K562 (cell line): ENCODE measurements around the gene IL4I1. TPM values are rescaled to one million over a fixed set of nuclear protein-coding genes. Genes with fewer than 3 reads are reported as not detected.

Experiments used
- ATAC-seq: fragments of 200-7000 bp; cut with Tn5 transposase; 3 replicates; pipeline ENCODE4 v1.9.1; 2020; ENCODE audit warnings: moderate library complexity
- BruUV-seq: library from RNA; stranded (reverse); fragments of 400-500 nt; replicated peaks from 2 replicates; lab custom pipeline; 2021; lab: Mats Ljungman, UMichigan
- CTCF ChIA-PET: fragments of 300-600 bp; formaldehyde crosslinking; extraction: SDS; loops from one replicate; lab custom pipeline; 2021; ENCODE audit warnings: low intra/inter-chr PET ratio; lab: Yijun Ruan, JAX
- POLR2A ChIA-PET: fragments of 300-600, 350-650 bp; sonication (Branson Sonifier 250); formaldehyde crosslinking; extraction: SDS; loops from one replicate; lab custom pipeline; 2021; ENCODE audit warnings: antibody characterized with exemption, inconsistent platforms; lab: Yijun Ruan, JAX
- DNase-seq, 4 experiments: peaks; one replicate each; pipeline versions ENCODE4 v3.0.0 to v3.0.0-alpha.2; 2011 to 2018; ENCODE audit warnings: low spot score in 3 of 4, mixed read lengths in 3 of 4; ENCODE audit errors: extremely low read depth in 1 of 4
- FAIRE-seq: peaks from 2 replicates; lab custom pipeline; 2011; peaks lifted over from hg19 to GRCh38; lab: Jason Lieb, UNC
- H2AFZ ChIP-seq: 2 replicates; pipeline ENCODE4 v1.6.0; 2011; ENCODE audit warnings: low read depth, low read length, control low read depth, inconsistent platforms
- H3K27ac ChIP-seq: fragments of 200-600 bp; 3 replicates; pipeline ENCODE4 v1.8.0; 2011; ENCODE audit warnings: low read depth, mild to moderate bottlenecking, control low read depth, inconsistent platforms, low read length, moderate library complexity, mixed read lengths; ENCODE audit errors: extremely low read depth
- H3K27me3 ChIP-seq, 2 experiments: fragments of 300-600 bp in 1 of 2; 2 replicates in 1 of 2; 3 replicates in 1 of 2; pipeline versions ENCODE4 v1.6.0 to v1.8.0; 2011; ENCODE audit warnings: inconsistent platforms in 2 of 2, low read length in 2 of 2, mild to moderate bottlenecking in 1 of 2, mixed read lengths in 1 of 2, moderate library complexity in 1 of 2; ENCODE audit not compliant: control insufficient read depth in 2 of 2, insufficient read depth in 2 of 2
- H3K36me3 ChIP-seq: fragments of 300-600 bp; 3 replicates; pipeline ENCODE4 v1.8.0; 2011; ENCODE audit warnings: mild to moderate bottlenecking, low read length, inconsistent platforms; ENCODE audit not compliant: control insufficient read depth, insufficient read depth
- H3K4me1 ChIP-seq, 2 experiments: fragments of 200-600 bp in 1 of 2; replicated peaks in 1 of 2; 2 replicates in 1 of 2; 3 replicates in 1 of 2; pipeline versions ENCODE4 v1.5.1 to v1.8.0; 2011; ENCODE audit warnings: inconsistent platforms in 2 of 2, low read length in 2 of 2, mild to moderate bottlenecking in 1 of 2, mixed read lengths in 1 of 2, moderate library complexity in 1 of 2; ENCODE audit not compliant: control insufficient read depth in 2 of 2, insufficient read depth in 2 of 2
- H3K4me2 ChIP-seq: 2 replicates; pipeline ENCODE4 v1.6.1; 2011; ENCODE audit warnings: low read length, control low read depth, inconsistent platforms, mixed read lengths; ENCODE audit not compliant: insufficient read depth
- H3K4me3 ChIP-seq: fragments of 200-600 bp; sonication (generic), shearing (Covaris generic); 2 replicates; pipeline ENCODE4 v1.5.1; 2016; ENCODE audit warnings: control low read depth, inconsistent platforms
- H3K79me2 ChIP-seq: fragments of 200-600 bp; 3 replicates; pipeline ENCODE4 v1.8.0; 2011; ENCODE audit warnings: low read length, inconsistent platforms; ENCODE audit not compliant: control insufficient read depth, insufficient read depth
- H3K9ac ChIP-seq, 2 experiments: 2 replicates each; pipeline versions ENCODE4 v1.6.0 to v1.6.1; 2011; ENCODE audit warnings: low read depth in 2 of 2, low read length in 2 of 2, control low read depth in 1 of 2, inconsistent platforms in 1 of 2, mild to moderate bottlenecking in 1 of 2, mixed read lengths in 1 of 2; ENCODE audit not compliant: insufficient read depth in 1 of 2
- H3K9me1 ChIP-seq: one replicate; pipeline ENCODE4 v1.6.0; 2011; ENCODE audit warnings: inconsistent platforms, mild to moderate bottlenecking, low read length, moderate library complexity; ENCODE audit not compliant: control insufficient read depth, insufficient read depth
- H3K9me3 ChIP-seq: replicated peaks from 2 replicates; pipeline ENCODE4 v1.5.1; 2011; ENCODE audit warnings: low read depth, low read length, inconsistent platforms; ENCODE audit not compliant: control insufficient read depth, insufficient read depth
- H4K20me1 ChIP-seq: replicated peaks from 2 replicates; pipeline ENCODE4 v1.6.1; 2011; ENCODE audit warnings: low read length, inconsistent platforms, mixed read lengths; ENCODE audit not compliant: control insufficient read depth, insufficient read depth
- HCFC1 ChIP-seq: IDR thresholded peaks from 2 replicates; pipeline ENCODE4 v1.6.1; 2012; ENCODE audit warnings: low read depth, low read length, improper control_type of control experiment
- MBD1 ChIP-seq: fragments of 250-450 bp; sonication (Bioruptor Pico); IDR thresholded peaks from 2 replicates; pipeline ENCODE4 v1.8.0; 2022; ENCODE audit warnings: inconsistent platforms
- MCM7 ChIP-seq, 2 experiments: fragments of 450-650 bp; IDR thresholded peaks; 2 replicates each; pipeline ENCODE4 v1.6.1; 2016 to 2018
- ZNF561 ChIP-seq: fragments of 450-650 bp; formaldehyde crosslinking; conservative IDR thresholded peaks from 2 replicates; pipeline ENCODE4 v1.4.0; 2020; ENCODE audit warnings: mild to moderate bottlenecking, moderate library complexity
- WGBS: fragments of 100-300 bp; shearing (Covaris generic); methylation state at CpG from one replicate; pipeline ENCODE4 v1.1.6; 2016; ENCODE audit warnings: low coverage, mixed read lengths; ENCODE audit not compliant: insufficient coverage; ENCODE audit errors: missing lambda C conversion rate; 5-methylcytosine and 5-hydroxymethylcytosine counted together
- in situ Hi-C: fragments of 300-500 bp; cut with MboI; formaldehyde crosslinking; loops from 4 replicates; pipeline ENCODE4 v1.15.0; 2018; ENCODE audit warnings: inconsistent platforms, mixed read lengths
- intact Hi-C: fragments of 100-400 bp; cut with micrococcal nuclease; formaldehyde crosslinking; loops from 2 replicates; pipeline ENCODE4 v1.14.2; 2022
- polyA plus RNA-seq, 8 experiments: library from polyadenylated mRNA; depleted of rRNA in 4 of 8; stranded (reverse) in 5 of 8; unstranded in 3 of 8; fragments of >200 nt; fragmentation: Nextera tagmentation in 2 of 8; fragmentation: Illumina TruSeq in 1 of 8; extraction: Ambion mirVana in 2 of 8; extraction: Trizol in 1 of 8; gene quantifications; 2 replicates each; pipeline versions ENCODE4 v1.2.1 to v1.2.3, GENCODE V29; 2011 to 2014; ENCODE audit warnings: inconsistent platforms in 1 of 8, missing spikeins in 1 of 8
- total RNA-seq, 7 experiments: library from RNA; depleted of rRNA in 6 of 7; stranded (reverse); fragments of >200 nt in 6 of 7; fragmentation: Illumina TruSeq in 2 of 7; extraction: Trizol in 2 of 7; gene quantifications; 2 replicates each; pipeline versions ENCODE4 v1.2.1 to v1.2.3, GENCODE V29; 2011 to 2021; ENCODE audit warnings: low replicate concordance in 1 of 7
- TF ChIP-seq, protein P1 (sequence below): fragments of 200-800 bp; sonication (Bioruptor generic); IDR thresholded peaks from 2 replicates; pipeline ENCODE4 v1.6.1; 2016; ENCODE audit warnings: missing genetic modification characterization, missing compliant biosample characterization
- TF ChIP-seq, protein P2 (sequence below): fragments of 450-650 bp; IDR thresholded peaks from 2 replicates; pipeline ENCODE4 v1.6.1; 2018; ENCODE audit not compliant: partially characterized antibody

Gene IL4I1
- total and polyA plus RNA-seq, 9 of the 15 experiments (the other 6 are each of a cell fraction or from before 2014, with no cell fraction given) = 0.06 to 0.95 (median 0.43) TPM; not detected in 2

DNA sequence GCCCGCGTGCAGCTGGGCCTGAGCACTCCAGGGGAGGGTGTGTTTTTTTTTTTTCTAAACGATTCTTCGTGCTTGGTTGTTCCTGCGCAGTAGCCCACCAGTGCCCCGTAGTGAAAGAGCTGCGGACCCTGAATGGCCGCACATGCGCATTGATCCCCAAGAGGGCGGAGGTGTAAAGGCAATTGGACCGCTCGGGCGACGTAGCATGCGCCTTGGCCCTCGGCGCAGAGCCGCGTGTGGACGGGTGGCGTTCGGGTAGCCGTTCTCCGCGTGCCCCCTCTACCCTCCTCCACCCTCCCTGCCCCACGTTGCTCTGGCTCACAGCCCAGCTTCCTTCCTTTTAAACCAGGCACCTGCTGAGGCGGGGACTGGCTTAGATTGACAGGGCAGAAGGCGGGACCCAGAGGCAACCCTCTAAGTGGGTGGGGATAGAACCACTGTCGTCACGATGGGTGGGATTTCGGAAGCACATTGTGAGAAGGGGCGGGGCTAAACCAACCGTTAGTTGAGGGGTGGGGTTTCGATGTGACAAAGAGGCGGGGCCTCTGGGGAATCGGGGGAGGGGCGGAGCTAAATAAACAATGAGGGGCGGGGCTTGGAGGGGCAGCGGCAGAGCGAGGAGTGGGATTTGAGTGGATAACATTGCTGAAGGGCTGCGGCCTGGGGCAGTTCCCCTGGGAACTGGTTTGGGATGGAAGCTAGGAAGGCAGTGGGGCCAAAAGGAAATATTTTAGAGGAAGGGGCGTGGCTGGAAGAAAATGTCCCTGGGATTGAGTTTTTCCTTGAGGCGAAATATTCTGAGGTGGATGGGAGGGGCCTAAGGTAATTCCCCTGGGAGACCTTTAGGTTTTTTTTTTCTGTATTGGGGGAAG, 33.2 kb upstream of the IL4I1 start:
- intact Hi-C loops = loop anchor here (5.0 kb wide), 1 partner anchor 63 kb away; the partner anchor contains the start of gene PNKP
- Histone ChIP-seq H2AFZ (peak overlapping the region; percentile 93), H3K79me2 (peaks cover 63% of the 10 kb centered on the region), H3K4me1 (peaks cover 28 to 51% of the 10 kb centered on the region in 2 experiments), H3K4me2 (peak overlapping the region; percentile 97), H3K9me3 (no peaks in the 10 kb centered on the region), H3K9ac (peak overlapping the region; percentile 94 to 98), H3K27ac (peak overlapping the region; percentile 92), H3K4me3 (peak overlapping the region; percentile 55), H3K9me1 (peaks cover 5% of the 10 kb centered on the region), H3K36me3 (peaks cover 42% of the 10 kb centered on the region), H3K27me3 (no peaks in the 10 kb centered on the region), H4K20me1 (peaks cover 12% of the 10 kb centered on the region)
- WGBS = under 1% methylated on average over 36 of the region's 43 CpGs
- CTCF ChIA-PET = no interaction called here
- DNase-seq = peak; percentile 90 to 97 (median 94)
- POLR2A ChIA-PET = interaction anchor here (0.6 to 6.4 kb wide), 21 partner anchors 8 to 610 kb away, joined by 3 to 105 read pairs (median 4); partner anchors contain the start of genes AKT1S1 and TBC1D17
- peak; percentile 71 for ATAC-seq
- peak; percentile 96 for FAIRE-seq
- BruUV-seq = no TSS peak
- in situ Hi-C loops = loop anchor here (10.0 kb wide), 1 partner anchor 165 kb away; no protein-coding TSS in a partner anchor
- TF ChIP-seq MBD1 (CRISPR knock-in tag) (no peak), HCFC1 (no peak), MCM7 (IDR thresholded peaks at IDR 0.05) (no peak), ZNF561 (CRISPR knock-in tag) (no peak)
- TF ChIP-seq, protein P1, sequence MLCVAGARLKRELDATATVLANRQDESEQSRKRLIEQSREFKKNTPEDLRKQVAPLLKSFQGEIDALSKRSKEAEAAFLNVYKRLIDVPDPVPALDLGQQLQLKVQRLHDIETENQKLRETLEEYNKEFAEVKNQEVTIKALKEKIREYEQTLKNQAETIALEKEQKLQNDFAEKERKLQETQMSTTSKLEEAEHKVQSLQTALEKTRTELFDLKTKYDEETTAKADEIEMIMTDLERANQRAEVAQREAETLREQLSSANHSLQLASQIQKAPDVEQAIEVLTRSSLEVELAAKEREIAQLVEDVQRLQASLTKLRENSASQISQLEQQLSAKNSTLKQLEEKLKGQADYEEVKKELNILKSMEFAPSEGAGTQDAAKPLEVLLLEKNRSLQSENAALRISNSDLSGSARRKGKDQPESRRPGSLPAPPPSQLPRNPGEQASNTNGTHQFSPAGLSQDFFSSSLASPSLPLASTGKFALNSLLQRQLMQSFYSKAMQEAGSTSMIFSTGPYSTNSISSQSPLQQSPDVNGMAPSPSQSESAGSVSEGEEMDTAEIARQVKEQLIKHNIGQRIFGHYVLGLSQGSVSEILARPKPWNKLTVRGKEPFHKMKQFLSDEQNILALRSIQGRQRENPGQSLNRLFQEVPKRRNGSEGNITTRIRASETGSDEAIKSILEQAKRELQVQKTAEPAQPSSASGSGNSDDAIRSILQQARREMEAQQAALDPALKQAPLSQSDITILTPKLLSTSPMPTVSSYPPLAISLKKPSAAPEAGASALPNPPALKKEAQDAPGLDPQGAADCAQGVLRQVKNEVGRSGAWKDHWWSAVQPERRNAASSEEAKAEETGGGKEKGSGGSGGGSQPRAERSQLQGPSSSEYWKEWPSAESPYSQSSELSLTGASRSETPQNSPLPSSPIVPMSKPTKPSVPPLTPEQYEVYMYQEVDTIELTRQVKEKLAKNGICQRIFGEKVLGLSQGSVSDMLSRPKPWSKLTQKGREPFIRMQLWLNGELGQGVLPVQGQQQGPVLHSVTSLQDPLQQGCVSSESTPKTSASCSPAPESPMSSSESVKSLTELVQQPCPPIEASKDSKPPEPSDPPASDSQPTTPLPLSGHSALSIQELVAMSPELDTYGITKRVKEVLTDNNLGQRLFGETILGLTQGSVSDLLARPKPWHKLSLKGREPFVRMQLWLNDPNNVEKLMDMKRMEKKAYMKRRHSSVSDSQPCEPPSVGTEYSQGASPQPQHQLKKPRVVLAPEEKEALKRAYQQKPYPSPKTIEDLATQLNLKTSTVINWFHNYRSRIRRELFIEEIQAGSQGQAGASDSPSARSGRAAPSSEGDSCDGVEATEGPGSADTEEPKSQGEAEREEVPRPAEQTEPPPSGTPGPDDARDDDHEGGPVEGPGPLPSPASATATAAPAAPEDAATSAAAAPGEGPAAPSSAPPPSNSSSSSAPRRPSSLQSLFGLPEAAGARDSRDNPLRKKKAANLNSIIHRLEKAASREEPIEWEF (CRISPR knock-in tag) = no peak
- TF ChIP-seq, protein P2, sequence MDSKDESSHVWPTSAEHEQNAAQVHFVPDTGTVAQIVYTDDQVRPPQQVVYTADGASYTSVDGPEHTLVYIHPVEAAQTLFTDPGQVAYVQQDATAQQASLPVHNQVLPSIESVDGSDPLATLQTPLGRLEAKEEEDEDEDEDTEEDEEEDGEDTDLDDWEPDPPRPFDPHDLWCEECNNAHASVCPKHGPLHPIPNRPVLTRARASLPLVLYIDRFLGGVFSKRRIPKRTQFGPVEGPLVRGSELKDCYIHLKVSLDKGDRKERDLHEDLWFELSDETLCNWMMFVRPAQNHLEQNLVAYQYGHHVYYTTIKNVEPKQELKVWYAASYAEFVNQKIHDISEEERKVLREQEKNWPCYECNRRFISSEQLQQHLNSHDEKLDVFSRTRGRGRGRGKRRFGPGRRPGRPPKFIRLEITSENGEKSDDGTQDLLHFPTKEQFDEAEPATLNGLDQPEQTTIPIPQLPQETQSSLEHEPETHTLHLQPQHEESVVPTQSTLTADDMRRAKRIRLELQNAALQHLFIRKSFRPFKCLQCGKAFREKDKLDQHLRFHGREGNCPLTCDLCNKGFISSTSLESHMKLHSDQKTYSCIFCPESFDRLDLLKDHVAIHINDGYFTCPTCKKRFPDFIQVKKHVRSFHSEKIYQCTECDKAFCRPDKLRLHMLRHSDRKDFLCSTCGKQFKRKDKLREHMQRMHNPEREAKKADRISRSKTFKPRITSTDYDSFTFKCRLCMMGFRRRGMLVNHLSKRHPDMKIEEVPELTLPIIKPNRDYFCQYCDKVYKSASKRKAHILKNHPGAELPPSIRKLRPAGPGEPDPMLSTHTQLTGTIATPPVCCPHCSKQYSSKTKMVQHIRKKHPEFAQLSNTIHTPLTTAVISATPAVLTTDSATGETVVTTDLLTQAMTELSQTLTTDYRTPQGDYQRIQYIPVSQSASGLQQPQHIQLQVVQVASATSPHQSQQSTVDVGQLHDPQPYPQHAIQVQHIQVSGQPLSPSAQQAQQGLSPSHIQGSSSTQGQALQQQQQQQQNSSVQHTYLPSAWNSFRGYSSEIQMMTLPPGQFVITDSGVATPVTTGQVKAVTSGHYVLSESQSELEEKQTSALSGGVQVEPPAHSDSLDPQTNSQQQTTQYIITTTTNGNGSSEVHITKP = peak; percentile 17
